HEK293 (cell line): Measurements from ENCODE around the gene TTC4.

Experiments used
- CTCF ChIA-PET: fragments of 350-600 bp; formaldehyde crosslinking; extraction: SDS; loops from one replicate; lab custom pipeline; 2021; ENCODE audit warnings: antibody characterized with exemption; lab: Yijun Ruan, JAX
- POLR2A ChIA-PET: fragments of 300-600 bp; formaldehyde crosslinking; extraction: SDS; loops from one replicate; lab custom pipeline; 2020; ENCODE audit warnings: antibody characterized with exemption, inconsistent platforms; lab: Yijun Ruan, JAX
- H3K27ac ChIP-seq: fragments of 200-500 bp; sonication (Bioruptor generic); 2 replicates; pipeline ENCODE4 v1.5.1; 2014; ENCODE audit warnings: low read depth, low read length, control low read depth, inconsistent platforms; ENCODE audit errors: extremely low read depth
- H3K36me3 ChIP-seq, 2 experiments: fragments of 200-500 bp in 1 of 2; sonication (Bioruptor generic) in 1 of 2; 1 replicate in 1 of 2; 2 replicates in 1 of 2; pipeline ENCODE4 v1.5.1; 2014 to 2017; ENCODE audit warnings: inconsistent platforms in 2 of 2, low read length in 2 of 2; ENCODE audit not compliant: control insufficient read depth in 2 of 2, insufficient read depth in 1 of 2
- H3K4me1 ChIP-seq: fragments of 200-500 bp; sonication (Bioruptor generic); 2 replicates; pipeline ENCODE4 v1.5.1; 2014; ENCODE audit warnings: mild to moderate bottlenecking, low read length, inconsistent platforms; ENCODE audit not compliant: control insufficient read depth, insufficient read depth
- H3K4me3 ChIP-seq: 2 replicates; pipeline ENCODE4 v1.5.1; 2011; ENCODE audit warnings: low read depth, mild to moderate bottlenecking, control low read depth, low read length, moderate library complexity
- H3K9me3 ChIP-seq: fragments of 200-500 bp; sonication (Bioruptor generic); 2 replicates; pipeline ENCODE4 v1.5.1; 2014; ENCODE audit warnings: low read depth, low read length, inconsistent platforms; ENCODE audit not compliant: control insufficient read depth, insufficient read depth
- BCL11A ChIP-seq: fragments of 450-650 bp; formaldehyde crosslinking; IDR thresholded peaks from 2 replicates; pipeline ENCODE4 v1.5.1; 2016; ENCODE audit warnings: low read depth, missing biosample characterization, missing genetic modification characterization
- KLF9 ChIP-seq: fragments of 450-650 bp; formaldehyde crosslinking; IDR thresholded peaks from 2 replicates; pipeline ENCODE4 v1.5.1; 2016; ENCODE audit warnings: missing biosample characterization, missing genetic modification characterization, low read depth
- MEIS1 ChIP-seq: sonication (generic); formaldehyde crosslinking; IDR thresholded peaks from 2 replicates; pipeline ENCODE4 v1.8.1; 2022; ENCODE audit warnings: missing genetic modification reagents, mild to moderate bottlenecking, borderline replicate concordance
- SP3 ChIP-seq: fragments of 450-650 bp; formaldehyde crosslinking; IDR thresholded peaks from 2 replicates; pipeline ENCODE4 v1.5.1; 2016; ENCODE audit warnings: missing biosample characterization, missing genetic modification characterization
- ZBTB26 ChIP-seq: fragments of 450-650 bp; formaldehyde crosslinking; optimal IDR thresholded peaks from 2 replicates; pipeline ENCODE3; 2016; ENCODE audit warnings: missing biosample characterization, mild to moderate bottlenecking, missing genetic modification characterization
- ZBTB7A ChIP-seq: fragments of 450-650 bp; formaldehyde crosslinking; IDR thresholded peaks from 2 replicates; pipeline ENCODE4 v1.5.1; 2016; ENCODE audit warnings: low read depth, missing biosample characterization, missing genetic modification characterization
- ZNF10 ChIP-seq: fragments of 450-650 bp; formaldehyde crosslinking; IDR thresholded peaks from 2 replicates; pipeline ENCODE4 v1.5.1; 2017; ENCODE audit warnings: missing biosample characterization, missing genetic modification characterization
- ZNF146 ChIP-seq: fragments of 450-650 bp; formaldehyde crosslinking; IDR thresholded peaks from 2 replicates; pipeline ENCODE4 v1.5.1; 2016; ENCODE audit warnings: missing biosample characterization, missing genetic modification characterization
- ZNF311 ChIP-seq: fragments of 450-650 bp; formaldehyde crosslinking; IDR thresholded peaks from 2 replicates; pipeline ENCODE4 v1.5.1; 2017; ENCODE audit warnings: missing biosample characterization, missing genetic modification characterization, borderline replicate concordance
- ZNF449 ChIP-seq: fragments of 450-650 bp; formaldehyde crosslinking; IDR thresholded peaks from 2 replicates; pipeline ENCODE4 v1.5.1; 2017; ENCODE audit warnings: missing biosample characterization, mild to moderate bottlenecking, missing genetic modification characterization, moderate library complexity
- ZNF561 ChIP-seq: fragments of 450-650 bp; IDR thresholded peaks from 2 replicates; pipeline ENCODE4 v1.5.1; 2018; ENCODE audit warnings: missing biosample characterization, missing genetic modification characterization, borderline replicate concordance
- ZNF571 ChIP-seq: fragments of 450-650 bp; formaldehyde crosslinking; IDR thresholded peaks from 2 replicates; pipeline ENCODE4 v1.5.0; 2017; ENCODE audit warnings: missing biosample characterization, missing genetic modification characterization
- ZNF677 ChIP-seq: fragments of 450-650 bp; IDR thresholded peaks from 2 replicates; pipeline ENCODE4 v1.5.0; 2018; ENCODE audit warnings: missing biosample characterization, mild to moderate bottlenecking, missing genetic modification characterization, moderate library complexity
- ZNF701 ChIP-seq: fragments of 450-650 bp; formaldehyde crosslinking; IDR thresholded peaks from 2 replicates; pipeline ENCODE4 v1.5.1; 2016; ENCODE audit warnings: missing biosample characterization, missing genetic modification characterization
- ZNF707 ChIP-seq: fragments of 450-650 bp; formaldehyde crosslinking; IDR thresholded peaks from 2 replicates; pipeline ENCODE4 v1.5.1; 2016; ENCODE audit warnings: missing biosample characterization, missing genetic modification characterization
- TF ChIP-seq, protein P1 (sequence below): fragments of 450-650 bp; formaldehyde crosslinking; IDR thresholded peaks from 2 replicates; pipeline ENCODE4 v1.5.1; 2016; ENCODE audit warnings: missing biosample characterization, missing genetic modification characterization, low read depth
- TF ChIP-seq, protein P2 (sequence below): fragments of 450-650 bp; formaldehyde crosslinking; IDR thresholded peaks from 2 replicates; pipeline ENCODE4 v1.5.1; 2016; ENCODE audit warnings: missing biosample characterization, missing genetic modification characterization

TTC4 gene

DNA sequence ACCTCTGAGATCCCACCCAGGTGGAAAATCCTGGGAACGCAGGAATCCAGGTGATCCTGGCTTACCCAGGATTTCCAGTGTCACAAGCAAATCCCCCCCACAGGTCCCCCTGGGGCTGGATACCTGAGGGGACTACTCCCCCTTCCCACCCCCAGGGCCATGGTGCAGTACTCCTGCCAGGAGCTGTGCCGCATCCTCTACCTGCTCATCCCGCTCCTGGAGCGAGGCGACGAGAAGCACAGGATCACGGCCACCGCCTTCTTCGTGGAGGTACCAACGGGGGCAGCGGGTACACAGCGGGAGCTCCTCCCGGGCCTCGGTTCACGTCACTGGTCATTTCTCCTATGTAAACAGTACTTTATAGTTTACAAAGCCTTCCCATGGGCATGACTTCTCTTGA is 20.4 kb upstream of the TTC4 start:
- Histone ChIP-seq H3K9me3 (no peaks in the 10 kb centered on the region), H3K4me1 (no peaks in the 10 kb centered on the region), H3K36me3 (no peaks in the 10 kb centered on the region), H3K27ac (no peak overlapping the region), H3K4me3 (no peak overlapping the region)
- ChIA-PET POLR2A (no interaction called here), CTCF (no interaction called here)
- TF ChIP-seq ZNF449 (tag by site-specific recombination) (no peak), ZNF677 (peak; percentile 77; the same call in 1 of the 2 replicates)

GRCh38 chr1:54695764-54696163 is 19.9 kb upstream of the TTC4 start:
- Histone ChIP-seq H3K36me3 (no peaks in the 10 kb centered on the region), H3K9me3 (no peaks in the 10 kb centered on the region)
- TF ChIP-seq ZNF561 (tag by site-specific recombination) (no peak), MEIS1 (CRISPR knock-in tag) (no peak), BCL11A (tag by site-specific recombination) (no peak), SP3 (tag by site-specific recombination) (no peak), KLF9 (tag by site-specific recombination) (no peak), ZNF146 (no peak), ZBTB26 (tag by site-specific recombination) (no peak), ZNF311 (no peak), ZBTB7A (tag by site-specific recombination) (no peak), ZNF10 (tag by site-specific recombination) (no peak)
- TF ChIP-seq, protein P1, sequence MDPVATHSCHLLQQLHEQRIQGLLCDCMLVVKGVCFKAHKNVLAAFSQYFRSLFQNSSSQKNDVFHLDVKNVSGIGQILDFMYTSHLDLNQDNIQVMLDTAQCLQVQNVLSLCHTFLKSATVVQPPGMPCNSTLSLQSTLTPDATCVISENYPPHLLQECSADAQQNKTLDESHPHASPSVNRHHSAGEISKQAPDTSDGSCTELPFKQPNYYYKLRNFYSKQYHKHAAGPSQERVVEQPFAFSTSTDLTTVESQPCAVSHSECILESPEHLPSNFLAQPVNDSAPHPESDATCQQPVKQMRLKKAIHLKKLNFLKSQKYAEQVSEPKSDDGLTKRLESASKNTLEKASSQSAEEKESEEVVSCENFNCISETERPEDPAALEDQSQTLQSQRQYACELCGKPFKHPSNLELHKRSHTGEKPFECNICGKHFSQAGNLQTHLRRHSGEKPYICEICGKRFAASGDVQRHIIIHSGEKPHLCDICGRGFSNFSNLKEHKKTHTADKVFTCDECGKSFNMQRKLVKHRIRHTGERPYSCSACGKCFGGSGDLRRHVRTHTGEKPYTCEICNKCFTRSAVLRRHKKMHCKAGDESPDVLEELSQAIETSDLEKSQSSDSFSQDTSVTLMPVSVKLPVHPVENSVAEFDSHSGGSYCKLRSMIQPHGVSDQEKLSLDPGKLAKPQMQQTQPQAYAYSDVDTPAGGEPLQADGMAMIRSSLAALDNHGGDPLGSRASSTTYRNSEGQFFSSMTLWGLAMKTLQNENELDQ (tag by site-specific recombination), result no peak
- TF ChIP-seq, all 188 proteins: peak for 0
- ChIA-PET CTCF (no interaction called here), POLR2A (no interaction called here)
- no peak overlapping the region for H3K27ac ChIP-seq
- H3K4me3 ChIP-seq, result no peak overlapping the region
- no peaks in the 10 kb centered on the region for H3K4me1 ChIP-seq

DNA sequence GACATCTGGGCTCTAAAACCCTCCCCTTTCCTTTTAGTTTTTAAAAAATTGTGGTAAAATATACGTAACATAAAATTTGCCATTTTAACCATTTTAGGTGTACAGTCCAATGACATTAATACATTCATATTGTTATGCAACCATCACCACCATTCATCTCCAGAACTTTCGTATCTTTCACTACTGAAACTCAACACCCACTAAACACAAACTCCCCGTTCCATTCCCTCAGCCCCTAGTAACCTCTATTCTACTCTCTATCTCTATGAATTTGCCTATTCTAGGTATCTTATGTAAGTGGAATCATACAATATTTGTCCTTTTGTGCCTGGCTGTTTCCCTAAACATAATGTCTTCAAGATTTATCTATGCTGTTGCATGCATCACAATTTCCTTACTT is 19.4 kb upstream of the TTC4 start:
- H3K9me3 ChIP-seq, result no peaks in the 10 kb centered on the region
- TF ChIP-seq ZNF701, result no peak
- TF ChIP-seq, protein P2, sequence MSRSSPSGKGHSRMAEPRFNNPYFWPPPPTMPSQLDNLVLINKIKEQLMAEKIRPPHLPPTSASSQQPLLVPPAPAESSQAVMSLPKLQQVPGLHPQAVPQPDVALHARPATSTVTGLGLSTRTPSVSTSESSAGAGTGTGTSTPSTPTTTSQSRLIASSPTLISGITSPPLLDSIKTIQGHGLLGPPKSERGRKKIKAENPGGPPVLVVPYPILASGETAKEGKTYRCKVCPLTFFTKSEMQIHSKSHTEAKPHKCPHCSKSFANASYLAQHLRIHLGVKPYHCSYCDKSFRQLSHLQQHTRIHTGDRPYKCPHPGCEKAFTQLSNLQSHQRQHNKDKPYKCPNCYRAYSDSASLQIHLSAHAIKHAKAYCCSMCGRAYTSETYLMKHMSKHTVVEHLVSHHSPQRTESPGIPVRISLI (tag by site-specific recombination), result peak; percentile 22; the same call in 1 of the 2 replicates
- TF ChIP-seq ZNF707 (tag by site-specific recombination), result no peak
- no peak for TF ChIP-seq ZNF571 (tag by site-specific recombination)
- TF ChIP-seq, all 188 proteins: peak for 1
- H3K27ac ChIP-seq, result no peak overlapping the region
- no peak overlapping the region for H3K4me3 ChIP-seq
- ChIA-PET CTCF (no interaction called here), POLR2A (no interaction called here)
- no peaks in the 10 kb centered on the region for H3K36me3 ChIP-seq
- H3K4me1 ChIP-seq, result no peaks in the 10 kb centered on the region
